ENCODE data around the gene RNLS.

The RNLS gene

DNA sequence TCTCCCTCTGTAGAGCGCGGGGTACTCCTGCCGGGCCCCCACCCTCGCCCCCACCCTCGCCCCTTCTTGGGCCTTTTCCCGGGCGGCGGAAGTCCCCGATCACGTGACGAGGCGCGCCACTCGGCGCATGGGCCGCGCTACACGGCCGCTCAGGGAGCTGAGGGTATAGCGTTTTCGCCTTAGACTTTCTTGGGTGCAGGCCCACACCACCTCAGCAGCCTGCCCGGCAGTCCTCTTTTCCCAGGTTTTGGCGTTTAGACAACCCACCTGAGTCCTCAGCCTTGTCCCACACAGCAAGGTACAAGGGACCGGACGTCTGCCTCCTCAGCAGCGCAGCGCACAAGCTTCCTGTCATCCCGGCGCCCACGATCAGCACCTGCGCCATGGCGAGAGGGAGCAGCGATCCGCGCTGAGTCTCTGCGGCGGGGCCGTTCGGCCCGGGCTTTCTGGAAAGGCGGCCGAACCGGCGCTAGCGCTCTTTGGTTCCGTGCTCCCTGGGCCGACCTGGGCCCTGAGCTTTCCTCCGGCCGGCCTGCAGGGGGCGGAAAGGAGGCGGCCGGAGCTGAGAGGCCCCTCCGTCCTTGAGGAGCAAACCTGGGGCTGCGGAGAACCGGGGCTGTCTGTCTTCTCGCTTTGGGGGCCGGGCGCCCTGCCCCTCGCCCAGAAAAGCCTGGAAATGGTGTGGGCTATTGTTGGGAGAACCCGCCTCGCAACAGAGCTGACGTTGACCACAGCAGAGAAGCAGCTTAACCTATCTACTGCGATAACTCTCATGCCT is at the start of gene RNLS:
Gene RNLS (minus strand): TSS at position 513 of the 778 bp plus-strand sequence.
- no peaks in the 10 kb centered on the region for H3K4me1 ChIP-seq (ENCODE audit: control insufficient read depth, insufficient read depth, low read length)
- POLR2A ChIA-PET = no interaction called here
- H3K27ac ChIP-seq (ENCODE audit: extremely low read depth, low read depth, low read length) = no peak within 1 kb of the TSS
- no peaks in the 10 kb centered on the region for H3K9me3 ChIP-seq (ENCODE audit: control insufficient read depth, insufficient read depth, low read depth, low read length)
- H3K36me3 ChIP-seq (ENCODE audit: control insufficient read depth in 2 of 2, insufficient read depth in 1 of 2, low read length in 2 of 2) = no peaks in the 10 kb centered on the region
- CTCF ChIA-PET = interaction anchor here (0.7 kb wide), 1 partner anchor 22 kb away, joined by 3 read pairs; no protein-coding TSS in a partner anchor
- TF ChIP-seq ZNF169 (tag by site-specific recombination; IDR thresholded peaks at IDR 0.05) (no peak), ZNF221 (tag by site-specific recombination; IDR thresholded peaks at IDR 0.05; ENCODE audit: borderline replicate concordance) (no peak), HOXC10 (CRISPR knock-in tag; IDR thresholded peaks at IDR 0.05) (no peak), ZNF624 (tag by site-specific recombination; IDR thresholded peaks at IDR 0.05) (no peak), ZNF776 (tag by site-specific recombination; IDR thresholded peaks at IDR 0.05; ENCODE audit: borderline replicate concordance) (no peak), ZNF629 (tag by site-specific recombination; IDR thresholded peaks at IDR 0.05) (no peak), ZNF585B (tag by site-specific recombination; IDR thresholded peaks at IDR 0.05) (no peak)
- TF ChIP-seq, protein P1, sequence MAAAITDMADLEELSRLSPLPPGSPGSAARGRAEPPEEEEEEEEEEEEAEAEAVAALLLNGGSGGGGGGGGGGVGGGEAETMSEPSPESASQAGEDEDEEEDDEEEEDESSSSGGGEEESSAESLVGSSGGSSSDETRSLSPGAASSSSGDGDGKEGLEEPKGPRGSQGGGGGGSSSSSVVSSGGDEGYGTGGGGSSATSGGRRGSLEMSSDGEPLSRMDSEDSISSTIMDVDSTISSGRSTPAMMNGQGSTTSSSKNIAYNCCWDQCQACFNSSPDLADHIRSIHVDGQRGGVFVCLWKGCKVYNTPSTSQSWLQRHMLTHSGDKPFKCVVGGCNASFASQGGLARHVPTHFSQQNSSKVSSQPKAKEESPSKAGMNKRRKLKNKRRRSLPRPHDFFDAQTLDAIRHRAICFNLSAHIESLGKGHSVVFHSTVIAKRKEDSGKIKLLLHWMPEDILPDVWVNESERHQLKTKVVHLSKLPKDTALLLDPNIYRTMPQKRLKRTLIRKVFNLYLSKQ (tag by site-specific recombination; IDR thresholded peaks at IDR 0.05; ENCODE audit: borderline replicate concordance) = no peak
- TF ChIP-seq, protein P2, sequence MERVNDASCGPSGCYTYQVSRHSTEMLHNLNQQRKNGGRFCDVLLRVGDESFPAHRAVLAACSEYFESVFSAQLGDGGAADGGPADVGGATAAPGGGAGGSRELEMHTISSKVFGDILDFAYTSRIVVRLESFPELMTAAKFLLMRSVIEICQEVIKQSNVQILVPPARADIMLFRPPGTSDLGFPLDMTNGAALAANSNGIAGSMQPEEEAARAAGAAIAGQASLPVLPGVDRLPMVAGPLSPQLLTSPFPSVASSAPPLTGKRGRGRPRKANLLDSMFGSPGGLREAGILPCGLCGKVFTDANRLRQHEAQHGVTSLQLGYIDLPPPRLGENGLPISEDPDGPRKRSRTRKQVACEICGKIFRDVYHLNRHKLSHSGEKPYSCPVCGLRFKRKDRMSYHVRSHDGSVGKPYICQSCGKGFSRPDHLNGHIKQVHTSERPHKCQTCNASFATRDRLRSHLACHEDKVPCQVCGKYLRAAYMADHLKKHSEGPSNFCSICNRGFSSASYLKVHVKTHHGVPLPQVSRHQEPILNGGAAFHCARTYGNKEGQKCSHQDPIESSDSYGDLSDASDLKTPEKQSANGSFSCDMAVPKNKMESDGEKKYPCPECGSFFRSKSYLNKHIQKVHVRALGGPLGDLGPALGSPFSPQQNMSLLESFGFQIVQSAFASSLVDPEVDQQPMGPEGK (tag by site-specific recombination; IDR thresholded peaks at IDR 0.05) = no peak
- TF ChIP-seq, protein P3, sequence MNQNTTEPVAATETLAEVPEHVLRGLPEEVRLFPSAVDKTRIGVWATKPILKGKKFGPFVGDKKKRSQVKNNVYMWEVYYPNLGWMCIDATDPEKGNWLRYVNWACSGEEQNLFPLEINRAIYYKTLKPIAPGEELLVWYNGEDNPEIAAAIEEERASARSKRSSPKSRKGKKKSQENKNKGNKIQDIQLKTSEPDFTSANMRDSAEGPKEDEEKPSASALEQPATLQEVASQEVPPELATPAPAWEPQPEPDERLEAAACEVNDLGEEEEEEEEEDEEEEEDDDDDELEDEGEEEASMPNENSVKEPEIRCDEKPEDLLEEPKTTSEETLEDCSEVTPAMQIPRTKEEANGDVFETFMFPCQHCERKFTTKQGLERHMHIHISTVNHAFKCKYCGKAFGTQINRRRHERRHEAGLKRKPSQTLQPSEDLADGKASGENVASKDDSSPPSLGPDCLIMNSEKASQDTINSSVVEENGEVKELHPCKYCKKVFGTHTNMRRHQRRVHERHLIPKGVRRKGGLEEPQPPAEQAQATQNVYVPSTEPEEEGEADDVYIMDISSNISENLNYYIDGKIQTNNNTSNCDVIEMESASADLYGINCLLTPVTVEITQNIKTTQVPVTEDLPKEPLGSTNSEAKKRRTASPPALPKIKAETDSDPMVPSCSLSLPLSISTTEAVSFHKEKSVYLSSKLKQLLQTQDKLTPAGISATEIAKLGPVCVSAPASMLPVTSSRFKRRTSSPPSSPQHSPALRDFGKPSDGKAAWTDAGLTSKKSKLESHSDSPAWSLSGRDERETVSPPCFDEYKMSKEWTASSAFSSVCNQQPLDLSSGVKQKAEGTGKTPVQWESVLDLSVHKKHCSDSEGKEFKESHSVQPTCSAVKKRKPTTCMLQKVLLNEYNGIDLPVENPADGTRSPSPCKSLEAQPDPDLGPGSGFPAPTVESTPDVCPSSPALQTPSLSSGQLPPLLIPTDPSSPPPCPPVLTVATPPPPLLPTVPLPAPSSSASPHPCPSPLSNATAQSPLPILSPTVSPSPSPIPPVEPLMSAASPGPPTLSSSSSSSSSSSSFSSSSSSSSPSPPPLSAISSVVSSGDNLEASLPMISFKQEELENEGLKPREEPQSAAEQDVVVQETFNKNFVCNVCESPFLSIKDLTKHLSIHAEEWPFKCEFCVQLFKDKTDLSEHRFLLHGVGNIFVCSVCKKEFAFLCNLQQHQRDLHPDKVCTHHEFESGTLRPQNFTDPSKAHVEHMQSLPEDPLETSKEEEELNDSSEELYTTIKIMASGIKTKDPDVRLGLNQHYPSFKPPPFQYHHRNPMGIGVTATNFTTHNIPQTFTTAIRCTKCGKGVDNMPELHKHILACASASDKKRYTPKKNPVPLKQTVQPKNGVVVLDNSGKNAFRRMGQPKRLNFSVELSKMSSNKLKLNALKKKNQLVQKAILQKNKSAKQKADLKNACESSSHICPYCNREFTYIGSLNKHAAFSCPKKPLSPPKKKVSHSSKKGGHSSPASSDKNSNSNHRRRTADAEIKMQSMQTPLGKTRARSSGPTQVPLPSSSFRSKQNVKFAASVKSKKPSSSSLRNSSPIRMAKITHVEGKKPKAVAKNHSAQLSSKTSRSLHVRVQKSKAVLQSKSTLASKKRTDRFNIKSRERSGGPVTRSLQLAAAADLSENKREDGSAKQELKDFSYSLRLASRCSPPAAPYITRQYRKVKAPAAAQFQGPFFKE (tag by site-specific recombination; IDR thresholded peaks at IDR 0.05; ENCODE audit: borderline replicate concordance) = no peak
- no peak within 1 kb of the TSS for H3K4me3 ChIP-seq (ENCODE audit: low read depth, low read length)

DNA sequence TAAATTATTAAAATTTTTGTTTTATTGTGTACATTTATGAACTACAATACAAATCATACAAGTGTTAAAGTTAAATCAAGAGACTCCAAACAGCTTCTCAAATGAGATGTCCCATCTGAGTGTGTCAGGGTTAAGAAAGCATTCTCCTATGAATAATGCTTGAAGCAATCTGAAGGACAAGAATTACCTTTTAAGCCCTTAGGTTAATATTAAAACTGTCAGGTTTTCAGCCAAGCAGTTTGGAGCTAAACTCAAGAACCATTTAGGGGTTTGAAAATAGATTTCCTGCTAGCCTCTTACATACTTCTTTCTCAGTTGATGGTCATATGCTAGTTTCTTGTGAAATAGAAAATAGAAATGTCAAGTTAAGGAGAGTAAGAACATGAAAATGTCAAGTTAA is 41.7 kb upstream of the RNLS start:
- Histone ChIP-seq H3K9me3 (ENCODE audit: control insufficient read depth, insufficient read depth, low read depth, low read length) (no peaks in the 10 kb centered on the region), H3K27ac (ENCODE audit: extremely low read depth, low read depth, low read length) (no peak overlapping the region), H3K4me3 (ENCODE audit: low read depth, low read length) (no peak overlapping the region), H3K4me1 (ENCODE audit: control insufficient read depth, insufficient read depth, low read length) (no peaks in the 10 kb centered on the region), H3K36me3 (ENCODE audit: control insufficient read depth in 2 of 2, insufficient read depth in 1 of 2, low read length in 2 of 2) (no peaks in the 10 kb centered on the region)
- ChIA-PET CTCF (no interaction called here), POLR2A (no interaction called here)
- no peak for TF ChIP-seq KLF7 (tag by site-specific recombination; IDR thresholded peaks at IDR 0.05; ENCODE audit: borderline replicate concordance)
